HG02938 (cell line): ENCODE results near the gene GJA5.
"Not testable (repeated sequence)": the region's sequence is repeated elsewhere in the genome, so short reads cannot be mapped to it uniquely, and the experiment has no call there.

Experiments
- ATAC-seq: cut with Tn5 transposase; IDR thresholded peaks from one replicate; pipeline ENCODE4 v1.9.1; 2021; ENCODE audit warnings: mild to moderate bottlenecking, moderate library complexity; ENCODE audit not compliant: unreplicated experiment

GJA5 gene

GRCh38 chr1:147734291-147734841, 26.0 kb downstream of the GJA5 start:
- ATAC-seq: not testable (repeated sequence)

- ATAC-seq: no peak
These were observed 31.1 kb downstream of the GJA5 start for GRCh38 chr1:147729315-147729714.

- no peak for ATAC-seq
These were observed 34.2 kb downstream of the GJA5 start for GRCh38 chr1:147726168-147726567.

DNA sequence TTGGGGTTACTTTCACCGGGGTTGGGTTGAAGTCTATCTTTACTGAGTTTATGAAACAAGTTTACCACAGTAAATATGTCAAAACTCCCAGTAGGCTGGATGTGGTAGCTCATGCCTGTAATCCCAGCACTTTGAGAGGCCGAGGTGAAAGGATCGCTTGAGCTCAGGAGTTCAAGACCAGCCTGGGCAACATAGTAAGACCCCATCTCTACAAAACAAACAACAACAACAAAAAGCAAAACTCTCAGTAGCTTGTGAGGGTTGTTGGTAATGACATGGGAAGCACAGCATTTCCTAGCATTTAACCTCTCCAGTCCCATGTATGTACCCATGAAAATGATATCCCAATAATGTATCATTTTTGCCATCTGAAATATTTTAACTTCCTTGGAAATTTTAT, 34.7 kb downstream of the GJA5 start:
- ATAC-seq: no peak

- ATAC-seq: no peak
These were observed 36.6 kb downstream of the GJA5 start for GRCh38 chr1:147723691-147724323.

DNA sequence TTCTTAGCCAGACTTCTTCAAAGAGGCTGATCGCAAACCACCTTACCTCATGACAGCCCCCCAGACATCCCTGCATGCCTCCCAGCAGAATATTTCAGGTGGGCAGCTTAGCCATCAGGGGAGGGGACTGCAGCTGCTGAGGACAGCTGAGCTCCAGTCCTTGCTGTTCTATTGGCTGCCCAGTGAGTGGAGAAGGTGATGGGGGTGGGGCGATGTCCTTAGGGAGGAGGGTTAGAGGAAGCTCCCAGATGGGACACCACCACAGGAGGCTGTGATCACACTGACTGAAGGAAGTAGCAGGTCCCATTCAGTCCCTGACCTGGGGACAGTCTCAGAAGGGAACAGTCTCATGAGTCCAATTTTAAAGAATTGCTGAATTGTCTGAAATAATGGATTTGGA, 38.3 kb downstream of the GJA5 start:
- no peak for ATAC-seq

- ATAC-seq: no peak
These were observed 38.7 kb downstream of the GJA5 start for GRCh38 chr1:147721716-147722115.

GRCh38 chr1:147720557-147720956, 39.8 kb downstream of the GJA5 start:
- ATAC-seq: no peak

DNA sequence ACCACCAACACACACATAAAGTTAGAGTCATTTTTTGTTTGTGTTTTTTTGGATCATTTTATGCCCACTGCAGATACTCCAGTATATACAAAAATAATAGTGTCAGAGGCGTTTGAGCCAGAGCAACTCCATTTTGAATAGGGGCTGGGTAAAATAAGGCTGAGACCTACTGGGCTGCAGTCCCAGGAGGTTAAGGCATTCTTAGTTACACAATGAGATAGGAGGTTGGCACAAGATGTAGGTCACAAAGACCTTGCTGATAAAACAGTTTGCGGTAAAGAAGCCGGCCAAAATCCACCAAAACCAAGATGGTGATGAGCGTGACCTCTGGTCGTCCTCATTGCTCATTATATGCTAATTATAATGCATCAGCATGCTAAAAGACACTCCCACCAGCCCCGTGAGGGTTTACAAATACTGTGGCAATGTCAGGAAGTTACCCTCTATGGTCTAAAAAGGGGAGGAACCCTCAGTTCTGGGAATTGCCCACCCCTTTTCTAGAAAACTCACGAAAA, 40.6 kb downstream of the GJA5 start:
- ATAC-seq: no peak

GRCh38 chr1:147719029-147719698, 41.2 kb downstream of the GJA5 start:
- ATAC-seq: no peak

- no peak for ATAC-seq
These were observed 42.7 kb downstream of the GJA5 start for GRCh38 chr1:147717706-147718097.

- no peak for ATAC-seq
These were observed 43.2 kb downstream of the GJA5 start for GRCh38 chr1:147717051-147717705.

GRCh38 chr1:147712605-147713004, 47.8 kb downstream of the GJA5 start:
- ATAC-seq: no peak
